Pulmonary artery endothelial cell (primary cell): ENCODE data around the gene TXNRD1. TPM values are rescaled to one million over a fixed set of nuclear protein-coding genes. Genes with fewer than 3 reads are reported as not detected.
"Not testable (repeated sequence)": the region's sequence is repeated elsewhere in the genome, so short reads cannot be mapped to it uniquely, and the experiment has no call there.

Source experiments
- DNase-seq: peaks from one replicate; pipeline ENCODE4 v3.0.0-alpha.2; 2011; ENCODE audit warnings: low read depth, low spot score
- total RNA-seq: library from RNA; depleted of rRNA; stranded (reverse); fragments of >200 nt; gene quantifications from 2 replicates; pipeline ENCODE4 v1.2.3, GENCODE V29; 2014

The TXNRD1 gene
- total RNA-seq, 1 donor from 2014 or later = 1,036 TPM

- no peak for DNase-seq
Observed at GRCh38 chr12:104279164-104279563, 63.6 kb downstream of the TXNRD1 start.

GRCh38 chr12:104280111-104280510, 64.5 kb downstream of the TXNRD1 start:
- no peak for DNase-seq

- no peak for DNase-seq
Observed at GRCh38 chr12:104280717-104281458, 65.3 kb downstream of the TXNRD1 start.

- no peak for DNase-seq
Observed at GRCh38 chr12:104281636-104282035, 66.1 kb downstream of the TXNRD1 start.

GRCh38 chr12:104282109-104282508, 66.5 kb downstream of the TXNRD1 start:
- DNase-seq = no peak

- DNase-seq = no peak
Observed at GRCh38 chr12:104285740-104286515, 70.3 kb downstream of the TXNRD1 start.

- DNase-seq = peak; percentile 97
Observed at GRCh38 chr12:104286516-104287482, 71.2 kb downstream of the TXNRD1 start.

- no peak for DNase-seq
Observed at GRCh38 chr12:104288635-104289274, 73.2 kb downstream of the TXNRD1 start.

GRCh38 chr12:104290320-104290719, 74.7 kb downstream of the TXNRD1 start:
- DNase-seq = no peak

- no peak for DNase-seq
Observed at GRCh38 chr12:104290855-104291254, 75.3 kb downstream of the TXNRD1 start.

- DNase-seq = no peak
Observed at GRCh38 chr12:104291867-104292524, 76.4 kb downstream of the TXNRD1 start.

- DNase-seq = no peak
Observed at GRCh38 chr12:104292872-104293794, 77.6 kb downstream of the TXNRD1 start.

GRCh38 chr12:104294158-104294859, 78.7 kb downstream of the TXNRD1 start:
- DNase-seq = not testable (repeated sequence)

GRCh38 chr12:104294927-104295668, 79.5 kb downstream of the TXNRD1 start:
- DNase-seq = no peak

GRCh38 chr12:104295954-104296353, 80.4 kb downstream of the TXNRD1 start:
- no peak for DNase-seq

- no peak for DNase-seq
Observed at GRCh38 chr12:104296718-104297117, 81.1 kb downstream of the TXNRD1 start.

GRCh38 chr12:104297477-104298113, 82.0 kb downstream of the TXNRD1 start:
- no peak for DNase-seq
